ENCODE measurements around the gene NUP153. TPM values are rescaled to one million over a fixed set of nuclear protein-coding genes. Genes with fewer than 3 reads are reported as not detected.

Gene NUP153
- total and polyA plus RNA-seq, 2 of the 8 experiments (the other 6 are each of a cell fraction or from before 2014, with no cell fraction given), result 47.0 to 84.8 TPM

DNA sequence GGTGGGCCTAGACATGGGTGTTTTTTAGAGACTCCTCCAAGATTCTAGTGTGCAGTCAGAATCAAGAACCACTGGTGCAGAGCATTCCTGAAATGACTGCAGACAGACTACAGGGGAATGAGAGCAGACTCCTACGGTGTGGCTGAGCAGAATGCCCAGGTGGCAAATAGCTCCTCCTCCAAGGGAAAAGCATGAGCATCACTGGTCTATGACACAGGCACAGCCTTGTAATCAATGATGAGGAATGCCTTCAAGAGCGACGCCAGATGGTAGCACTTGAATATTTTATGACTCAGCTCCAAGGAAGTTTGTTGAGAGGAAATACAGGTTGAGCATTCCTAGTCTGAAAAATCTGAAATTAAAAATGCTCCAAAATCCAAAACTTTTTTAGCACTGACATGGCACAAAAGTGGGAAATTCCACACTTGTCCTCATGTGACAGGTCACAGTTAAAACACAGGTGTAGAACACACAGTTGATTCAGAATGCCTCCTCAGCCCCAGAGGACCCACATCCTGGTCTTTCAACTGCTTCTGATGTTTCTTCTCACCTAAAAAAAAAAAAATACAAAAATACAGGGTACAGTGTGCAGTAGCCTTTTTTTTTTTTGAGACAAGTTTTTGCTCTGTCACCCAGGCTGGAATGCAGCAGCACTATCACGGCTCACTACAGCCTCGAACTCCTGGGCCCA, 117.2 kb downstream of the NUP153 start:
- Histone ChIP-seq H3K4me1 (replicated peaks in 1 of 4; ENCODE audit: control insufficient read depth in 3 of 4, insufficient read depth in 4 of 4, low read length in 3 of 4) (no peaks in the 10 kb centered on the region), H3K18ac (ENCODE audit: extremely low read depth, low read length) (no peak overlapping the region), H3K23me2 (ENCODE audit: low read depth, low read length) (peaks cover 3% of the 10 kb centered on the region; the same call in 1 of the 2 replicates), H2BK15ac (ENCODE audit: low read length) (no peak overlapping the region), H4K91ac (replicated peaks; ENCODE audit: insufficient read length, low read length) (no peak overlapping the region), H2AK5ac (ENCODE audit: low read depth, low read length) (no peak overlapping the region), H3K23ac (ENCODE audit: insufficient read length) (no peak overlapping the region), H3K9ac (replicated peaks in 1 of 4; ENCODE audit: extremely low read depth in 1 of 4, low read depth in 3 of 4, low read length in 3 of 4) (no peak overlapping the region), H3K14ac (ENCODE audit: insufficient read length) (no peak overlapping the region), H3K27me3 (replicated peaks in 1 of 4; ENCODE audit: control insufficient read depth in 3 of 4, extremely low read depth in 1 of 4, insufficient read depth in 3 of 4, low read length in 3 of 4) (no peaks in the 10 kb centered on the region), H2AFZ (ENCODE audit: low read length) (no peak overlapping the region), H4K20me1 (replicated peaks in 1 of 2; ENCODE audit: control insufficient read depth in 1 of 2, insufficient read depth in 2 of 2, low read length in 2 of 2) (no peaks in the 10 kb centered on the region), H2BK120ac (replicated peaks; ENCODE audit: low read depth, low read length) (no peak overlapping the region), H4K8ac (ENCODE audit: extremely low read depth, insufficient read depth, low read length) (no peak overlapping the region), H2BK20ac (ENCODE audit: low read length) (no peak overlapping the region), H3K56ac (replicated peaks; ENCODE audit: insufficient read length, low read depth, low read length) (no peak overlapping the region), H3K79me1 (ENCODE audit: low read depth, low read length) (no peaks in the 10 kb centered on the region), H2BK12ac (ENCODE audit: low read depth, low read length) (no peak overlapping the region), H3K79me2 (ENCODE audit: control insufficient read depth in 1 of 2, insufficient read depth in 2 of 2, low read length in 2 of 2) (no peaks in the 10 kb centered on the region), H2BK5ac (ENCODE audit: low read depth, low read length) (no peak overlapping the region), H3K36me3 (ENCODE audit: control insufficient read depth in 2 of 4, insufficient read depth in 4 of 4, low read length in 3 of 4) (no peaks in the 10 kb centered on the region), H3K27ac (ENCODE audit: low read depth, low read length) (no peak overlapping the region), H3K4ac (replicated peaks; ENCODE audit: insufficient read length, low read depth, low read length) (no peak overlapping the region), H4K5ac (ENCODE audit: insufficient read length, low read depth, low read length) (no peak overlapping the region), H3K9me3 (ENCODE audit: insufficient read depth in 2 of 2, low read depth in 1 of 2, low read length in 1 of 2) (no peaks in the 10 kb centered on the region), H3K4me2 (ENCODE audit: insufficient read depth in 1 of 2, low read depth in 2 of 2, low read length in 2 of 2) (no peak overlapping the region), H3K4me3 (ENCODE audit: extremely low read depth in 1 of 4, insufficient read depth in 2 of 4, low read depth in 3 of 4, low read length in 4 of 4) (no peak overlapping the region)
- TF ChIP-seq MAFK (IDR thresholded peaks at IDR 0.05; ENCODE audit: low read depth, low read length) (no peak), POU5F1 (IDR thresholded peaks at IDR 0.05; ENCODE audit: low read depth, low read length) (no peak), RFX5 (IDR thresholded peaks at IDR 0.05; ENCODE audit: borderline replicate concordance, low read depth, low read length) (no peak), BCL11A (IDR thresholded peaks at IDR 0.05; ENCODE audit: low read depth in 2 of 2, low read length in 2 of 2) (no peak), RXRA (IDR thresholded peaks at IDR 0.05; ENCODE audit: insufficient read depth, low read depth, low read length) (no peak), SP1 (IDR thresholded peaks at IDR 0.05; ENCODE audit: low read depth, low read length) (no peak), POLR2AphosphoS5 (IDR thresholded peaks at IDR 0.05; ENCODE audit: low read depth, low read length) (no peak), FOSL1 (IDR thresholded peaks at IDR 0.05; ENCODE audit: insufficient read depth, low read depth, low read length) (no peak), SIX5 (IDR thresholded peaks at IDR 0.05; ENCODE audit: low read depth, low read length) (no peak), RBBP5 (IDR thresholded peaks at IDR 0.05; ENCODE audit: borderline replicate concordance, low read depth, low read length) (no peak)
- ChIA-PET CTCF (ENCODE audit: partially characterized antibody) (interaction anchor here (0.6 to 1.7 kb wide), 6 partner anchors 11 to 1041 kb away, joined by 3 to 7 read pairs (median 3); partner anchors contain the start of gene FAM8A1), POLR2A (ENCODE audit: partially characterized antibody) (interaction anchor here (0.9 to 2.6 kb wide), 4 partner anchors 10 to 426 kb away, joined by 3 to 11 read pairs (median 4); partner anchors contain the start of gene FAM8A1)
- FAIRE-seq, result no peak
- DNase-seq (ENCODE audit: low read depth in 1 of 2, low spot score in 2 of 2), result no peak
- 91% methylated on average over 5 of the region's 5 CpGs; no CpG with 5 or more reads in 1 of the 2 experiments for WGBS, 2 experiments (ENCODE audit: extremely low coverage in 1 of 2, insufficient coverage in 1 of 2, insufficient read length in 1 of 2, insufficient replicate concordance in 2 of 2, low coverage in 1 of 2, low lambda C conversion rate in 2 of 2, missing lambda C conversion rate in 1 of 2)
